MM.1S (cell line): ENCODE results near the gene SORBS2.

Source experiments
- EZH2 ChIP-seq: fragments of 300-600 bp; sonication (generic); optimal IDR thresholded peaks from 2 replicates; pipeline ENCODE3; 2017; ENCODE audit warnings: low read depth, mild to moderate bottlenecking, antibody characterized with exemption, low read length, mixed read lengths
- TF ChIP-seq, protein P1 (sequence below): fragments of 300-600 bp; sonication (generic); IDR thresholded peaks from 2 replicates; pipeline ENCODE4 v1.5.1; 2016; ENCODE audit warnings: antibody characterized with exemption, low read length, mixed read lengths

DNA sequence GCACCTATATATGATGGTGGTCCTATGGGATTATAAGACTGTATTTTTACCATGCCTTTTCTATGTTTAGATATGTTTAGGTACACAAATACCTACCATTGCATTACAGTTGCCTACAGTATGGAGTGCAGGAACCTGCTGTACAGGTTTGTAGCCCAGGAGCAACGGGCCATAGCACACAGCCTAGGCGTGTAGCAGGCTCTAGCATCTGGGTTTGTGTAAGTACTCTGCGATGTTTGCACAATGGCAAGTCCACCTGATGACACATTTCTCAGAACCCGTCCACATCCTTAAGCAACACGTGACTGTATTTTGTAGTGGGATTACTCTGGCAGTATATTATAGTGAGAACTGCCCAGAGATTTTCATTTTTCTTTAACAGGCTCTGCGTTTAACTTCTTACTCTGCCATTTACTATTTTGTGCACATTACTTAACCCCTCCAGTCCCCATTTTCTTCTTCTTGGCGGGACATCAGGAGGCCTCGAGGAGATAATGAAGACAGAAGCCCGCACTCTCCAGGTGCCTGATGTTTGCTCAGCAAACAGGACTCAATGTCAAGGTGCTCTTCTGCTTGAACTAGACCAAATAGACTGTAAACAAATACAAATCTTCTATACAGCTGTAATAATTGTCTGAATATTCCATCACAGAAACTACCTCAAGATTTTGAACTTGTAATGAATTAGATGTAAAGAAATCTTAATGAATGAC is 174.7 kb downstream of the SORBS2 start:
- TF ChIP-seq, protein P1, sequence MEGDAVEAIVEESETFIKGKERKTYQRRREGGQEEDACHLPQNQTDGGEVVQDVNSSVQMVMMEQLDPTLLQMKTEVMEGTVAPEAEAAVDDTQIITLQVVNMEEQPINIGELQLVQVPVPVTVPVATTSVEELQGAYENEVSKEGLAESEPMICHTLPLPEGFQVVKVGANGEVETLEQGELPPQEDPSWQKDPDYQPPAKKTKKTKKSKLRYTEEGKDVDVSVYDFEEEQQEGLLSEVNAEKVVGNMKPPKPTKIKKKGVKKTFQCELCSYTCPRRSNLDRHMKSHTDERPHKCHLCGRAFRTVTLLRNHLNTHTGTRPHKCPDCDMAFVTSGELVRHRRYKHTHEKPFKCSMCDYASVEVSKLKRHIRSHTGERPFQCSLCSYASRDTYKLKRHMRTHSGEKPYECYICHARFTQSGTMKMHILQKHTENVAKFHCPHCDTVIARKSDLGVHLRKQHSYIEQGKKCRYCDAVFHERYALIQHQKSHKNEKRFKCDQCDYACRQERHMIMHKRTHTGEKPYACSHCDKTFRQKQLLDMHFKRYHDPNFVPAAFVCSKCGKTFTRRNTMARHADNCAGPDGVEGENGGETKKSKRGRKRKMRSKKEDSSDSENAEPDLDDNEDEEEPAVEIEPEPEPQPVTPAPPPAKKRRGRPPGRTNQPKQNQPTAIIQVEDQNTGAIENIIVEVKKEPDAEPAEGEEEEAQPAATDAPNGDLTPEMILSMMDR, result no peak
- TF ChIP-seq EZH2, result no peak
